ENCODE data around the gene EEPD1.
"Not testable (repeated sequence)": the region's sequence is repeated elsewhere in the genome, so short reads cannot be mapped to it uniquely, and the experiment has no call there.

The EEPD1 gene

GRCh38 chr7:36118344-36118743, 34.7 kb upstream of the EEPD1 start:
- Mint-ChIP-seq H3K36me3 (peaks cover 2% of the 10 kb centered on the region), H3K27ac (no peak overlapping the region), H3K9me3 (peaks cover 6% of the 10 kb centered on the region), H3K4me3 (no peak overlapping the region), H3K27me3 (peaks cover 32% of the 10 kb centered on the region), H3K4me1 (peaks cover 25% of the 10 kb centered on the region)
- no peak for DNase-seq
- CTCF ChIA-PET = no interaction called here

- Mint-ChIP-seq H3K9me3 (peaks cover 6% of the 10 kb centered on the region), H3K4me1 (peaks cover 25% of the 10 kb centered on the region), H3K36me3 (peaks cover 2% of the 10 kb centered on the region), H3K27ac (no peak overlapping the region), H3K27me3 (peaks cover 32% of the 10 kb centered on the region), H3K4me3 (no peak overlapping the region)
- DNase-seq = no peak
- CTCF ChIA-PET = no interaction called here
These were observed 33.9 kb upstream of the EEPD1 start for GRCh38 chr7:36119005-36119706.

GRCh38 chr7:36119983-36120646, 32.9 kb upstream of the EEPD1 start:
- H3K27ac Mint-ChIP-seq, H3K9me3 Mint-ChIP-seq, H3K4me3 Mint-ChIP-seq, H3K36me3 Mint-ChIP-seq, DNase-seq, CTCF ChIA-PET: not testable (repeated sequence)
- Mint-ChIP-seq H3K4me1 (peaks cover 24% of the 10 kb centered on the region), H3K27me3 (peaks cover 36% of the 10 kb centered on the region)

DNA sequence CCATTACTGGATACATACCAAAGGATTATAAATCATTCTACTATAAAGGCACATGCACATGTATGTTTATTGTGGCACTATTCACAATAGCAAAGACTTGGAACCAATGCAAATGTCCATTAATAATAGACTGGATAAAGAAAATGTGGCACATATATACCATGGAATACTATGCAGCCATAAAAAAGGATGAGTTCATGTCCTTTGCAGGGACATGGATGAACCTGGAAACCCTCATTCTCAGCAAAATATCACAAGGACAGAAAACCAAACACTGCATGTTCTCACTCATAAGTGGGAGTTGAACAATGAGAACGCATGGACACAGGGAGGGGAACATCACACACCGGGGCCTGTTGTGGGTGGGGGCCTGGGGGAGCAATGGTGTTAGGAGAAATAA, 27.4 kb upstream of the EEPD1 start:
- CTCF ChIA-PET = not testable (repeated sequence)

GRCh38 chr7:36127075-36127740, 25.8 kb upstream of the EEPD1 start:
- Mint-ChIP-seq H3K9me3 (peaks cover 4% of the 10 kb centered on the region), H3K27me3 (peaks cover 3% of the 10 kb centered on the region), H3K4me1 (no peaks in the 10 kb centered on the region), H3K36me3 (no peaks in the 10 kb centered on the region), H3K4me3 (no peak overlapping the region), H3K27ac (no peak overlapping the region)
- CTCF ChIA-PET = no interaction called here
- DNase-seq = no peak

More for the DNA sequence above, 27.4 kb upstream of the EEPD1 start:
- H3K27me3 Mint-ChIP-seq, DNase-seq, H3K4me1 Mint-ChIP-seq, H3K4me3 Mint-ChIP-seq, H3K36me3 Mint-ChIP-seq, H3K9me3 Mint-ChIP-seq, H3K27ac Mint-ChIP-seq: not testable (repeated sequence)

- H3K36me3 Mint-ChIP-seq = no peaks in the 10 kb centered on the region
- no peaks in the 10 kb centered on the region for H3K9me3 Mint-ChIP-seq
- no peak overlapping the region for H3K27ac Mint-ChIP-seq
- CTCF ChIA-PET = no interaction called here
- H3K4me3 Mint-ChIP-seq = no peak overlapping the region
- H3K27me3 Mint-ChIP-seq = peaks cover 3% of the 10 kb centered on the region
- no peak for DNase-seq
- no peaks in the 10 kb centered on the region for H3K4me1 Mint-ChIP-seq
These were observed 24.5 kb upstream of the EEPD1 start for GRCh38 chr7:36128448-36129047.

GRCh38 chr7:36129048-36129534, 24.0 kb upstream of the EEPD1 start:
- CTCF ChIA-PET = no interaction called here
- Mint-ChIP-seq H3K9me3 (no peaks in the 10 kb centered on the region), H3K27me3 (peaks cover 3% of the 10 kb centered on the region), H3K4me1 (no peaks in the 10 kb centered on the region), H3K36me3 (no peaks in the 10 kb centered on the region), H3K4me3 (no peak overlapping the region), H3K27ac (no peak overlapping the region)
- DNase-seq = no peak

DNA sequence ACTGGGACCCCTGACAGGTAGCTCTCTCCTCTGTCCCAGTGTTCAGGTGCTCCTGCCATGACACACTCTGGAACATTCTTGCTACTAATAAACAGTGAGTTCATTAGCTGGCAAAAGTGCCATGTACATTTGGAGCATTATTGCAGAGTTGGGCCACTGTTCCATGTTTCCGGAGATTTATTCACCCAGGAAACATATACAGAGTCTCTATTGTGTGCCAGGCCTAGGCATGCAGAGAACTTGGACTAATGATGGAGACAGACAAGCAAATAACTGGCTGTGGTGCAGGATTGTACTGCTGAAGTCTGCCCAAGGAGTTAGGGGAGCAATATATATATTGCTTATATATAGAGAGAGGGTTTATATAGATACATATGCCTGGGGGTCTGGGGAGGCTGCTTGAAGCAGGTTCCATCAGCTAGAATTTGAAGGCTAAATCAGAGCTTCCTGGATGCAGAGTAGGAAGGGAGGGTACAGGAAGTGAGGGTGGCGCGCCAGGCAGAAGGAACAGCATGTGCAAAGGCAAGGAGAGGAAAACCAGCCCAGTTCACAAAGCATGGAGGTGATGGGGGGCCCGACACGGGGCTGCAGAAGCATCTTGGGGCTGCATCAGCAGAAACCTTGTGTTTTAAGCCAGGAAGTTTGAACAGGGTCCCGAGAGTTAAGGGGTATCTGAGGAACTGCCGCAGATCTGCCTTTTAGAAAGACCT, 22.7 kb upstream of the EEPD1 start:
- Mint-ChIP-seq H3K4me1 (no peaks in the 10 kb centered on the region), H3K27ac (no peak overlapping the region), H3K9me3 (no peaks in the 10 kb centered on the region), H3K36me3 (no peaks in the 10 kb centered on the region), H3K27me3 (peaks cover 4% of the 10 kb centered on the region), H3K4me3 (no peak overlapping the region)
- CTCF ChIA-PET = no interaction called here
- no peak for DNase-seq

DNA sequence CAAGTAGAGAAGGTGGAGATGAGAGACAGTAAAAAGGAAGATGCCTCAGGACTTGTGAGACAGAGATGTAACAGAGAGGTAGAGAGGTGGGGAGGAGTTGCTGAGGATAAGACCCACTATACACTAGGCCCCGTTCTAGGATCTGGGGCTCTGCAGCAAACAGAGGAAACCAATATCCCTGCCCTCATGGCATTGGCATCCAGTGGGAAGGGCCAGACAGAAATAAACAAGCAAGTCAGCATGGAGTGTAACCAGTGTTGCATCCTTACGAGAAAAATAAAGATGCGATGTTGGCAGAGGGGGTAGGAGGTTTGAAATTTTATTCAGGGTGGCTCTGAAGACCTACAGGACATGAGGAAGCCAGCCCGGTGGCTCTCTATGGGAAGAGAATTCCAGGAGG, 22.0 kb upstream of the EEPD1 start:
- no peaks in the 10 kb centered on the region for H3K4me1 Mint-ChIP-seq
- no peaks in the 10 kb centered on the region for H3K9me3 Mint-ChIP-seq
- no peak overlapping the region for H3K27ac Mint-ChIP-seq
- CTCF ChIA-PET = no interaction called here
- no peak for DNase-seq
- H3K36me3 Mint-ChIP-seq = no peaks in the 10 kb centered on the region
- H3K27me3 Mint-ChIP-seq = peaks cover 8% of the 10 kb centered on the region
- H3K4me3 Mint-ChIP-seq = no peak overlapping the region

DNA sequence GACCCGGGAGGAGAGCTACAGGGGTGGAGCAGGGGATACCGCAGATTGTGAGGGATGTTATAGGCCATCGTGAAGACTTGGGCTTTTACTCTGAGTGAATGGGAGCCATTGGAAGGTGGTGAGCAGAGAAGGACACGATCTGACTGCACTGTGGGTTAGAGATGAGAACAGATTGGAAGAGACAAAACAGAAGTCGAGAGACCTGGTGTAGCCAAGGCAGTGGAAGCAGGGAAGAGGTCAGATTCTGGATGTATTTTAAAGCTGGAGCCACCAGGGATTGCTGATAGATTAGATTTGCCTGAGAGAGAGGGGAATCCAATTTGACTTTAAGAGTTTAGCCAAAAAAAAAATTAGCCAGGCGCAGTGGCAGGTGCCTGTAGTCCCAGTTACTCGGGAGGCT, 21.6 kb upstream of the EEPD1 start:
- Mint-ChIP-seq H3K27me3 (peaks cover 11% of the 10 kb centered on the region), H3K4me3 (no peak overlapping the region), H3K27ac (no peak overlapping the region), H3K9me3 (no peaks in the 10 kb centered on the region), H3K36me3 (no peaks in the 10 kb centered on the region), H3K4me1 (no peaks in the 10 kb centered on the region)
- DNase-seq = no peak
- CTCF ChIA-PET = interaction anchor here (1.1 kb wide), 1 partner anchor 161 kb away, joined by 3 read pairs; no protein-coding TSS in a partner anchor

GRCh38 chr7:36132012-36132411, 21.0 kb upstream of the EEPD1 start:
- no peaks in the 10 kb centered on the region for H3K36me3 Mint-ChIP-seq
- CTCF ChIA-PET = interaction anchor here (1.1 kb wide), 1 partner anchor 160 kb away, joined by 3 read pairs; no protein-coding TSS in a partner anchor

GRCh38 chr7:36135700-36136099, 17.4 kb upstream of the EEPD1 start:
- CTCF ChIA-PET = interaction anchor here (1.0 to 1.2 kb wide), 2 partner anchors 39 to 183 kb away, joined by 5 to 6 read pairs; no protein-coding TSS in a partner anchor
- Mint-ChIP-seq H3K27me3 (peaks cover 14% of the 10 kb centered on the region), H3K27ac (no peak overlapping the region)

More at GRCh38 chr7:36132012-36132411, 21.0 kb upstream of the EEPD1 start:
- Mint-ChIP-seq H3K4me3 (no peak overlapping the region), H3K27me3 (peaks cover 11% of the 10 kb centered on the region), H3K4me1 (no peaks in the 10 kb centered on the region), H3K27ac (no peak overlapping the region), H3K9me3 (no peaks in the 10 kb centered on the region)
- no peak for DNase-seq

GRCh38 chr7:36137258-36137657, 15.8 kb upstream of the EEPD1 start:
- Mint-ChIP-seq H3K4me1 (no peaks in the 10 kb centered on the region), H3K4me3 (no peak overlapping the region), H3K27ac (no peak overlapping the region), H3K36me3 (no peaks in the 10 kb centered on the region), H3K27me3 (peaks cover 14% of the 10 kb centered on the region), H3K9me3 (no peaks in the 10 kb centered on the region)
- CTCF ChIA-PET = no interaction called here
- DNase-seq = no peak

More at GRCh38 chr7:36135700-36136099, 17.4 kb upstream of the EEPD1 start:
- Mint-ChIP-seq H3K9me3 (no peaks in the 10 kb centered on the region), H3K4me3 (no peak overlapping the region), H3K4me1 (no peaks in the 10 kb centered on the region), H3K36me3 (no peaks in the 10 kb centered on the region)
- no peak for DNase-seq

GRCh38 chr7:36137754-36138153, 15.3 kb upstream of the EEPD1 start:
- CTCF ChIA-PET = no interaction called here
- Mint-ChIP-seq H3K4me3 (no peak overlapping the region), H3K27me3 (peaks cover 14% of the 10 kb centered on the region), H3K4me1 (no peaks in the 10 kb centered on the region), H3K36me3 (no peaks in the 10 kb centered on the region), H3K9me3 (no peaks in the 10 kb centered on the region), H3K27ac (no peak overlapping the region)
- DNase-seq = no peak
